Activated gamma-delta T cell treated with anti-CD3 and anti-CD28 coated beads, Interleukin-2, amount 50 U/mL, for 16 hours (primary cell): ENCODE data around the gene NME4.

Source experiments
- DNase-seq: peaks from one replicate; pipeline ENCODE4 v3.0.0-alpha.2; 2020; ENCODE audit warnings: low read depth

The NME4 gene

GRCh38 chr16:426906-427249 lies 29.9 kb downstream of the NME4 start:
- no peak for DNase-seq

GRCh38 chr16:427250-427649 lies 30.3 kb downstream of the NME4 start:
- DNase-seq, result no peak

- no peak for DNase-seq
These were observed 33.9 kb downstream of the NME4 start for GRCh38 chr16:430904-431303.

GRCh38 chr16:440627-441026 lies 43.6 kb downstream of the NME4 start:
- DNase-seq, result no peak

GRCh38 chr16:441447-441846 lies 44.4 kb downstream of the NME4 start:
- DNase-seq, result no peak

GRCh38 chr16:442976-443375 lies 46.0 kb downstream of the NME4 start:
- DNase-seq, result no peak

GRCh38 chr16:444027-444426 lies 47.0 kb downstream of the NME4 start:
- DNase-seq, result no peak

- DNase-seq, result no peak
These were observed 48.6 kb downstream of the NME4 start for GRCh38 chr16:445566-445965.
